ENCODE measurements around the gene FRMD4A. TPM values are rescaled to one million over a fixed set of nuclear protein-coding genes. Genes with fewer than 3 reads are reported as not detected.
A peak's percentile ranks its signal among the peaks of the same experiment; 100 is the strongest.

FRMD4A gene
- total and polyA plus RNA-seq, 10 of the 15 experiments (the other 5 are each of a cell fraction or from before 2014, with no cell fraction given) = 17.8 to 75.2 (median 39.1) TPM

GRCh38 chr10:14020037-14020664 lies 310.6 kb downstream of the FRMD4A start (continued):
- TF ChIP-seq, protein P1, sequence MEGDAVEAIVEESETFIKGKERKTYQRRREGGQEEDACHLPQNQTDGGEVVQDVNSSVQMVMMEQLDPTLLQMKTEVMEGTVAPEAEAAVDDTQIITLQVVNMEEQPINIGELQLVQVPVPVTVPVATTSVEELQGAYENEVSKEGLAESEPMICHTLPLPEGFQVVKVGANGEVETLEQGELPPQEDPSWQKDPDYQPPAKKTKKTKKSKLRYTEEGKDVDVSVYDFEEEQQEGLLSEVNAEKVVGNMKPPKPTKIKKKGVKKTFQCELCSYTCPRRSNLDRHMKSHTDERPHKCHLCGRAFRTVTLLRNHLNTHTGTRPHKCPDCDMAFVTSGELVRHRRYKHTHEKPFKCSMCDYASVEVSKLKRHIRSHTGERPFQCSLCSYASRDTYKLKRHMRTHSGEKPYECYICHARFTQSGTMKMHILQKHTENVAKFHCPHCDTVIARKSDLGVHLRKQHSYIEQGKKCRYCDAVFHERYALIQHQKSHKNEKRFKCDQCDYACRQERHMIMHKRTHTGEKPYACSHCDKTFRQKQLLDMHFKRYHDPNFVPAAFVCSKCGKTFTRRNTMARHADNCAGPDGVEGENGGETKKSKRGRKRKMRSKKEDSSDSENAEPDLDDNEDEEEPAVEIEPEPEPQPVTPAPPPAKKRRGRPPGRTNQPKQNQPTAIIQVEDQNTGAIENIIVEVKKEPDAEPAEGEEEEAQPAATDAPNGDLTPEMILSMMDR (IDR thresholded peaks at IDR 0.05 in 2 of 3, conservative IDR thresholded peaks at IDR 0.05 in 1 of 3; ENCODE audit: control insufficient read depth in 2 of 3, extremely low read depth in 1 of 3, insufficient read depth in 1 of 3, low read depth in 3 of 3, low read length in 3 of 3) = no peak
- TF ChIP-seq, protein P2, sequence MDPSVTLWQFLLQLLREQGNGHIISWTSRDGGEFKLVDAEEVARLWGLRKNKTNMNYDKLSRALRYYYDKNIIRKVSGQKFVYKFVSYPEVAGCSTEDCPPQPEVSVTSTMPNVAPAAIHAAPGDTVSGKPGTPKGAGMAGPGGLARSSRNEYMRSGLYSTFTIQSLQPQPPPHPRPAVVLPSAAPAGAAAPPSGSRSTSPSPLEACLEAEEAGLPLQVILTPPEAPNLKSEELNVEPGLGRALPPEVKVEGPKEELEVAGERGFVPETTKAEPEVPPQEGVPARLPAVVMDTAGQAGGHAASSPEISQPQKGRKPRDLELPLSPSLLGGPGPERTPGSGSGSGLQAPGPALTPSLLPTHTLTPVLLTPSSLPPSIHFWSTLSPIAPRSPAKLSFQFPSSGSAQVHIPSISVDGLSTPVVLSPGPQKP (IDR thresholded peaks at IDR 0.05; ENCODE audit: low read depth, low read length) = no peak
- peak; percentile 38; the same call in 1 of the 2 replicates for TF ChIP-seq ZNF687 (IDR thresholded peaks at IDR 0.05)
- TF ChIP-seq SMAD5 (IDR thresholded peaks at IDR 0.05; ENCODE audit: low read depth) = no peak
- no peak for TF ChIP-seq BCL11A (IDR thresholded peaks at IDR 0.05; ENCODE audit: low read depth, low read length)
- TF ChIP-seq POLR2AphosphoS5 (IDR thresholded peaks at IDR 0.05; ENCODE audit: low read length) = 0 out of 2 replicates have a peak, but pooled peaks have one; percentile 13
- no peak for TF ChIP-seq SMC3 (IDR thresholded peaks at IDR 0.05; ENCODE audit: borderline replicate concordance, low read length)
- TF ChIP-seq ZNF217 (IDR thresholded peaks at IDR 0.05) = 0 out of 2 replicates have a peak, but pooled peaks have one; percentile 22
- peak; percentile 85; the same call in 2 of the 3 replicates for TF ChIP-seq POU2F2 (IDR thresholded peaks at IDR 0.05; ENCODE audit: borderline replicate concordance, low read depth, low read length)
- TF ChIP-seq RELA (IDR thresholded peaks at IDR 0.05; ENCODE audit: borderline replicate concordance, partially characterized antibody) = no peak
- no peak for TF ChIP-seq E2F8 (IDR thresholded peaks at IDR 0.05; ENCODE audit: low read depth, partially characterized antibody)
- TF ChIP-seq HDAC2 (IDR thresholded peaks at IDR 0.05) = no peak
- TF ChIP-seq BCLAF1 (IDR thresholded peaks at IDR 0.05) = no peak
- no peak for TF ChIP-seq KDM1A (IDR thresholded peaks at IDR 0.05; ENCODE audit: borderline replicate concordance)

All from GM12878 (cell line).